Fibroblast of lung (primary cell): ENCODE data around the gene NACA.

Source experiments
- CTCF ChIP-seq, 2 donors: IDR thresholded peaks in 1 of 2; conservative IDR thresholded peaks in 1 of 2; 1 replicate in 1 of 2; 2 replicates in 1 of 2; pipeline ENCODE4 v1.5.1; 2011 to 2012; ENCODE audit warnings: low read length in 2 of 2, control low read depth in 1 of 2, inconsistent platforms in 1 of 2, low read depth in 1 of 2, mild to moderate bottlenecking in 1 of 2
- EZH2 ChIP-seq: IDR thresholded peaks from 2 replicates; pipeline ENCODE4 v1.5.1; 2012; ENCODE audit warnings: low read length, control low read depth, mild to moderate bottlenecking; ENCODE audit errors: missing control alignments

- TF ChIP-seq EZH2 (no peak), CTCF (conservative IDR thresholded peaks at IDR 0.05 in 1 of 2, IDR thresholded peaks at IDR 0.05 in 1 of 2; ENCODE audit: low read depth in 1 of 2, low read length in 2 of 2) (no peak)
Observed at GRCh38 chr12:56688846-56689109, 36.3 kb downstream of the NACA start.
